Embryonic facial prominence (tissue), 1 donor: ENCODE measurements around the gene CCDC187.

Experiments
- DNase-seq: peaks from one replicate; pipeline ENCODE4 v3.0.0-alpha.2; 2016; ENCODE audit errors: extremely low spot score

CCDC187 gene

GRCh38 chr9:136312436-136312835 is 8.5 kb upstream of the CCDC187 start:
- DNase-seq, result no peak

GRCh38 chr9:136312009-136312375 is 8.1 kb upstream of the CCDC187 start:
- DNase-seq, result no peak

GRCh38 chr9:136311051-136312008 is 7.4 kb upstream of the CCDC187 start:
- DNase-seq, result peak; percentile 44

GRCh38 chr9:136310273-136311030 is 6.6 kb upstream of the CCDC187 start:
- DNase-seq, result no peak

- DNase-seq, result no peak
Observed at GRCh38 chr9:136309806-136310220, 5.9 kb upstream of the CCDC187 start.

- DNase-seq, result no peak
Observed at GRCh38 chr9:136309101-136309801, 5.4 kb upstream of the CCDC187 start.

GRCh38 chr9:136308702-136309053 is 4.8 kb upstream of the CCDC187 start:
- no peak for DNase-seq

GRCh38 chr9:136308006-136308701 is 4.3 kb upstream of the CCDC187 start:
- no peak for DNase-seq

GRCh38 chr9:136307215-136307750 is 3.4 kb upstream of the CCDC187 start:
- no peak for DNase-seq

GRCh38 chr9:136306211-136307208 is 2.6 kb upstream of the CCDC187 start:
- no peak for DNase-seq

GRCh38 chr9:136305804-136306203 is 1.9 kb upstream of the CCDC187 start:
- no peak for DNase-seq

- DNase-seq, result no peak
Observed at GRCh38 chr9:136304981-136305380, 1.1 kb upstream of the CCDC187 start.

- DNase-seq, result no peak
Observed at GRCh38 chr9:136304456-136304855, 562 bp upstream of the CCDC187 start.

GRCh38 chr9:136303066-136303824 is 649 bp downstream of the CCDC187 start:
- DNase-seq, result no peak

- DNase-seq, result no peak
Observed at GRCh38 chr9:136302527-136302926, 1.4 kb downstream of the CCDC187 start.

GRCh38 chr9:136300866-136301265 is 3.0 kb downstream of the CCDC187 start:
- no peak for DNase-seq

- no peak for DNase-seq
Observed at GRCh38 chr9:136300016-136300545, 3.8 kb downstream of the CCDC187 start.

- no peak for DNase-seq
Observed at GRCh38 chr9:136299541-136299940, 4.4 kb downstream of the CCDC187 start.

GRCh38 chr9:136299116-136299515 is 4.8 kb downstream of the CCDC187 start:
- DNase-seq, result no peak
